Retinal pigment epithelial cell (primary cell): ENCODE results near the gene LRG1.
A peak's percentile ranks its signal among the peaks of the same experiment; 100 is the strongest.

Source experiments
- DNase-seq: peaks from one replicate; pipeline ENCODE4 v3.0.0-alpha.2; 2010; ENCODE audit warnings: low read depth
- H3K4me3 ChIP-seq: 2 replicates; pipeline ENCODE4 v1.5.1; 2011; ENCODE audit warnings: mild to moderate bottlenecking, low read length, control low read depth, moderate library complexity
- TF ChIP-seq, protein P1 (sequence below): conservative IDR thresholded peaks from 2 replicates; pipeline ENCODE4 v1.5.1; 2011; ENCODE audit warnings: low read depth, low read length, control low read depth, inconsistent platforms

The LRG1 gene

DNA sequence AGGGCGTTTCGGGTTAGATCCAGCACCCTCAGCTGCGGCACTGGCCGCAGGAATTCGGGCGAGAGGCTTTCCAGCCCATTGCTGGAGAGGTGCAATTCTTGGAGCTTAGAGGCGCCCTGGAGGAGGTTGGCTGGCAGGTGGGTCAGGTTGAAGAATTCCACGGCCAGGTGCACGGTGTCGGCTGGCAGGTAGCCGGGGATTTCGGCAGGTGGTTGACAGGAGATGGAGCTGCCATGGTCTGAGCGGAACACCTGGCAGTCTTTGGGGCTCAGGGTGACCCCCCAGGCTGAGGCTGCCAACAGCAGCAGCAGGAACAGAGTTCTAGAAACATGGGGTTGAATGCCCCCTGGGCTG is 1.3 kb downstream of the LRG1 start:
- TF ChIP-seq, protein P1, sequence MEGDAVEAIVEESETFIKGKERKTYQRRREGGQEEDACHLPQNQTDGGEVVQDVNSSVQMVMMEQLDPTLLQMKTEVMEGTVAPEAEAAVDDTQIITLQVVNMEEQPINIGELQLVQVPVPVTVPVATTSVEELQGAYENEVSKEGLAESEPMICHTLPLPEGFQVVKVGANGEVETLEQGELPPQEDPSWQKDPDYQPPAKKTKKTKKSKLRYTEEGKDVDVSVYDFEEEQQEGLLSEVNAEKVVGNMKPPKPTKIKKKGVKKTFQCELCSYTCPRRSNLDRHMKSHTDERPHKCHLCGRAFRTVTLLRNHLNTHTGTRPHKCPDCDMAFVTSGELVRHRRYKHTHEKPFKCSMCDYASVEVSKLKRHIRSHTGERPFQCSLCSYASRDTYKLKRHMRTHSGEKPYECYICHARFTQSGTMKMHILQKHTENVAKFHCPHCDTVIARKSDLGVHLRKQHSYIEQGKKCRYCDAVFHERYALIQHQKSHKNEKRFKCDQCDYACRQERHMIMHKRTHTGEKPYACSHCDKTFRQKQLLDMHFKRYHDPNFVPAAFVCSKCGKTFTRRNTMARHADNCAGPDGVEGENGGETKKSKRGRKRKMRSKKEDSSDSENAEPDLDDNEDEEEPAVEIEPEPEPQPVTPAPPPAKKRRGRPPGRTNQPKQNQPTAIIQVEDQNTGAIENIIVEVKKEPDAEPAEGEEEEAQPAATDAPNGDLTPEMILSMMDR, result no peak
- no peak for DNase-seq
- no peak overlapping the region for H3K4me3 ChIP-seq

DNA sequence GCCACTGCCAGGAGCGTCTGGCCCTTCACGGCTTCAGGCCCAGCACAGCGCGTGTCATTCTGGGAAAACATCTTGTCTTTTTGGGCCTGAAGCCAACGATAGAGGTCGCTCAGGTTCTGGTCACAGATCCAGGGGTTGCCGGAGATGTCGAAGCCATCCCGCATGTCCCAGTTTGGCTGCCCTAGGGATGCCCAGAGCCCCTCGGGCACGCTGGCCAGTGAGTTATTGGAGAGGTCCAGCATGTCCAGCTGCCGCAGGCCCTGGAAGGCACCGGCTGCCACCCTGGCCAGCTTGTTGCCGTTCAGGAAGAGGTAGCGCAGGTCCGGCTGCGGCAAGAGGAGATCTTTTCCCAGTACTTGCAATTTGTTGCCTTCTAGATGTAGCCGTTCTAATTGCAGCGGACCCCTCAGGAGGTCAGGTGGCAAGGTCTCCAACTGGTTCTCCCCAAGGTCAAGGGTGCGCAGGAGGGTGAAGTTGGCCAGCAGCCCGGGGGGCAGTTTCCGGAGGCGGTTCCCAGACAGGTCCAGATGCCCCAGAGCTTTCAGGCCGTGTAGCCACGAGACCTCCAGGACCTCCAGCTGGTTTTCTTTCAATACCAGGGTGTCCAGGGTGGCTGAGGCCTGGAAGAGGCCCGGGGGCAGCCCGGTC is 1.8 kb downstream of the LRG1 start:
- no peak overlapping the region for H3K4me3 ChIP-seq
- no peak for DNase-seq
- TF ChIP-seq, protein P1, result no peak

DNA sequence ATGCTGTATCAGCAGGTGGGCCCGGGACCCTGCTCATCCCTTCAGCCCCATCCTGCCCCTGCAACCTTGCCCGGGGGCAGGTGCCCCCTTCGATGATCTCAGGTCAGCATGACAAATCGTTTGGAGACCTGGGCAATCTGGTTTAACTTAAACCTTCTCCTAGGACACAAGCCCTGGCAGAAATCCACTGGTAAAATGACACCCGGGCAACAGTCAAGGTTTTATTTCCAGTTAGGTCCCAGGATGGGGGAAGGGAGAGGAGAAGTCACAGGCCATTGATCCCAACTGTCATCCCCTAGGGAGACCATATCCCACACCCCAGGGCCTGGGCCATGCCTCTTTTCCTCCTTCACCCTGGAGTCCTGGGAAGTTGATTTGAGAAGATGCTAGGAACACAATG is 3.0 kb downstream of the LRG1 start:
- TF ChIP-seq, protein P1, result no peak
- no peak for DNase-seq
- no peak overlapping the region for H3K4me3 ChIP-seq

DNA sequence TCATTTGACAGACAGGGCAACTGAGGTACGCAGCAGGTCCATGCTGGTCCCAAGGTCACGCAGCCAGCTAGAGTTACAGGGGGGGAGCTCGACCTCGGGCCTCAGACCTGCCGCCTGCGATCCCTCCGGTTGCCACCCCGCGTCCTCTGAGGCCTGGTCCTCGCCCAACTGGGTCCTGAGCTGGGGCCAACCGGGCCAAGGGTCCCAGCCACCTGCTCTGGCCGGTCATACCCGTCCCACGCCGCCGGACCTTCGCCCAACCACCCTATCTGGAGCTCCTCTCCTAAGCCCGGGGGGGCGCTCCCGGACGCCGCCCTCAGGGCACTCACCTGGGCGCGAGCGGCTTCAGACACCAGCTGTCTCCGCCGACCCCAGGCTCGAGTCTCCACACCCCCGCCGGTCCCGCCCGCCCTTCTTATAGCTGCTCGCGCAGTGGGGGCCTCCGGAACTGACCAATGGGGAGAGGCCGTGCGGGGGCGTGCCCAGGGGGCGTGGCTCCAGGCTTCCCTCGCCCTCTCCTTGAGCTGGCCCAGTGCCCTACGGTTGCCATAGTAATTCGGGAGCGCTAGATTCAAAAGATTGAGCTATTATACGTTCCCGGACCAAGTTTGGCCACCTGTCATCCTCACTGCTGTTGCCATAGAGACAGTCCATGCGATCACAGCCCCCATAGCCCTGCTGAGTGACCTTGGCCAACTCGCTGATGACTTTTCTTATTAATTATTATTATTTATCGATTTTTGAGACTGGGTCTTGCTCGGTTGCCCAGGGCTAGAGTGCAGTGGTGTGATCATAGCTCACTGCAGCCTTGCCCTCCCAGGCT is 4.8 kb downstream of the LRG1 start, which contains the start of gene PLIN5:
Gene PLIN5 (minus strand): TSS at position 389 of the 823 bp plus-strand sequence. CDS start 1,150 bp downstream, outside the sequence.
- peak within 1 kb of the TSS; percentile 22 for H3K4me3 ChIP-seq
- TF ChIP-seq, protein P1, result no peak
- peak; percentile 20 for DNase-seq

- DNase-seq, result no peak
- no peak overlapping the region for H3K4me3 ChIP-seq
- TF ChIP-seq, protein P1, result no peak
Measured at GRCh38 chr19:4533835-4534424, 5.9 kb downstream of the LRG1 start.

DNA sequence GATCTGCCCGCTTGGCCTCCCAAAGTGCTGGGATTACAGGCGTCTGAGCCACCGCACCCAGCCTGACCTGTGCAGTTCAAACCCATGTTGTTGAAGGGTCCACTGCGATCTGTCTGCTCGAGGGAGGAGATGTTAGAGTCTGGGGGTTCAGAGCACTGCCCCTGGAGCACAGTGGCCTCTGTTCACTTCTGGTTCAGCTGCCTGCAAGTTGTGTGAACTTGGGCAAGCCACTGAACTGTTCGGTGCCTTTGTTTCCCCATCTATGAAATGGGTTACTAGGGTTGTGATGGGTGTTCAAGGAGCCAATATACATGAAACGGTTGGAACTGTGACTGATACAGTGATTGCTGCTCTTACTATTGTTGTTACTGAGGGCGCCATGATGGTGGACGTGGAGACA is 6.5 kb downstream of the LRG1 start:
- TF ChIP-seq, protein P1, result no peak
- DNase-seq, result no peak
- H3K4me3 ChIP-seq, result no peak overlapping the region
